ENCODE data around the gene CUL5. TPM values are rescaled to one million over a fixed set of nuclear protein-coding genes. Genes with fewer than 3 reads are reported as not detected.

Gene CUL5
- total and polyA plus RNA-seq, 2 of the 8 experiments (the other 6 are each of a cell fraction or from before 2014, with no cell fraction given) = 4.9 to 31.8 TPM

- no peak for TF ChIP-seq SAP30 (IDR thresholded peaks at IDR 0.05; ENCODE audit: insufficient read depth, insufficient replicate concordance, low read length)
Measured at GRCh38 chr11:108062336-108062735, 53.6 kb downstream of the CUL5 start (continued).
